ENCODE results near the gene SMPDL3B.
A peak's percentile ranks its signal among the peaks of the same experiment; 100 is the strongest.

Gene SMPDL3B, protein sequence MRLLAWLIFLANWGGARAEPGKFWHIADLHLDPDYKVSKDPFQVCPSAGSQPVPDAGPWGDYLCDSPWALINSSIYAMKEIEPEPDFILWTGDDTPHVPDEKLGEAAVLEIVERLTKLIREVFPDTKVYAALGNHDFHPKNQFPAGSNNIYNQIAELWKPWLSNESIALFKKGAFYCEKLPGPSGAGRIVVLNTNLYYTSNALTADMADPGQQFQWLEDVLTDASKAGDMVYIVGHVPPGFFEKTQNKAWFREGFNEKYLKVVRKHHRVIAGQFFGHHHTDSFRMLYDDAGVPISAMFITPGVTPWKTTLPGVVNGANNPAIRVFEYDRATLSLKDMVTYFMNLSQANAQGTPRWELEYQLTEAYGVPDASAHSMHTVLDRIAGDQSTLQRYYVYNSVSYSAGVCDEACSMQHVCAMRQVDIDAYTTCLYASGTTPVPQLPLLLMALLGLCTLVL

DNA sequence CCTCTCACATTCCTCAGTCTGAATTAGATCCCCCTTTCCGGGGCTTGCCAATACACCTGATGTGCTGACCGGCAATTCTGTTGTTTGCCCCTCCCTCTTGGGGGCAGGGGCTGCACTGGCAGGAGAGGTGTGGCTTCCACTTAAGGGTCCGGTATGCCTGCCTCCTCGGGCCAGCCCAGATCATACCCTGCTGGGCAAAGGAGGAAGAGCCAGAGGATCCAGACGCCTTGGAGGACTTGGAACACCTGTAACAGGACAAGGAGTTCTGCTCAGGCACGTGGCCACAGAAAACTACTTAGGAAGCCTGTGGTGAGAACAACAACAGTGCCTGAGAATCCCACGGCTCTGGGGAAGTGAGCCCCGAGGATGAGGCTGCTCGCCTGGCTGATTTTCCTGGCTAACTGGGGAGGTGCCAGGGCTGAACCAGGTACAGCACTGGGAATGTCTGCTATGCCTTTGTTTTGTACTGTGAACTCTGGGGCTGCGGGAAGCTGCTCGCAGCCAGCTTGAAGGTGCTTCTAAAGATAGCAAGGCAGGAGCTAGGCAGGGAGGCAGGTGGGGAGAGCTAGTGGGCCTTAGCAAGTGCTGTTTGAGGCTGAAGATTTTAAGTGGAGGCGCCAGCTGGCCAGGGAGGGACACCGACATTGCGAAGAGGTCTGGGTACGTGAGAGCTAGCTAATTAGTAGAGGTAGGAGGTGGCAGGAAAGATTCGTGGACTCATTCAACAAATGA, at the start of gene SMPDL3B:
TSS of gene SMPDL3B (plus strand) at position 183 of the 732 bp plus-strand sequence. CDS start at position 367, 184 bp downstream.
- Mint-ChIP-seq H3K27me3 (peaks cover 28% of the 10 kb centered on the region), H3K27ac (peak within 1 kb of the TSS; percentile 32 to 82)

DNA sequence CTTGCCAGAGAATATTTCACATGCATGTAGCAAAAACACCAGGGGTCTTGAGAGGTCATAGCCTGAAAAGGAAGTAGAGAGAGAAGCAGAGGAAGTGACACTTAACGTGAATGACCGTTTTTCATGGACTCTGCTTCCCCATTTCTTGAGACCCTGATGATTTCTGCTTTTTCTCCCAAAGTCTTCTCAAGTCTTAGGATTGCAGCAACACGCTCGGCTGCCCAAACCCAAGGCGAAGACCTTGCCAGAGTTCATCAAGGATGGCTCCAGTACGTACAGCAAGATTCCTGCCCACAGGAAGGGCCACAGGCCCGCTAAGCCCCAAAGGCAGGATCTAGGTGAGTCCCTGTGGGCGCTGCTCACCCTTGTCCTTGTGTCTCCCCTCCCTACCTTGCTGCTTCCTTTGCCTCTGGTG, 49.7 kb upstream of the SMPDL3B start:
- H3K4me1 Mint-ChIP-seq = peaks cover 47% of the 10 kb centered on the region
- no peak for ATAC-seq

More for the DNA sequence above, at the start of gene SMPDL3B:
- DNase-seq = peak in 1 of 2 donors; percentile 20
- ATAC-seq = peak; percentile 69
- Mint-ChIP-seq H3K4me1 (peaks cover 14% of the 10 kb centered on the region), H3K4me3 (peak within 1 kb of the TSS; percentile 70 to 81), H3K9me3 (no peaks in the 10 kb centered on the region)

DNA sequence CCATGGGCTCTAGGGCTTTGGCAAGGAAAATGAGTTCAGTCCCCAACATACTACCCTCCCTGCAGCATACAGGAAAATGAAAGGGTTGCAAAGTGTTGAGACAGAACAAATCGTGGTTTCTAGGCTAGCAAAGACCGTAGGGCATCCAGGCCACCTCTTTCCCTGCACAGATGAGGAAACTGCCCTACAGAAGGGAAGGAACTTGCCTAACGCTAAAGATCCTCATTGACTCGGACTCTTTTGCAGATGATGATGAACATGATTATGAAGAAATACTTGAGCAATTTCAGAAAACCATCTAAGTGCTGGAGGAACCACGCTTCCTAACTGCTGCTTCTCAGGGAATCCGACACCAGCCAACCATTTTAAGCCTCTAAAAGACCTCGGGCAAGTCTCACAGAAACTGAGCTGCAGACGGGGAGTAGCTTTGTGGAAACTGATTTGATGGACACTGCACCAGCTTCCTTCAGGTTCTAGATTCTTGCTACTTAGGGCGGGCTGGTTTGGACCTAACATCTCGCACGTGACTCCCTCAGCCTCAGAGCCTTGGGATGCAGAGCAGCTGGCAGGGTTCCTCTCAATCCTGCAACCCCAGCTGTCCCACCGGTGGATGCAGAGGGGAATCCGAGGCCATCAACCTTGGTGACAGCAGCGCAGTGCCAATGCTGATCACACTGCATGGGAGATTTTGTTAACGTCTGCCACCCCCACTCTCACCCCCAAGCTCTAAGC, 49.0 kb upstream of the SMPDL3B start:
- Mint-ChIP-seq H3K27ac (peak overlapping the region in 1 of 2 donors; percentile 20), H3K9me3 (no peaks in the 10 kb centered on the region), H3K4me3 (peak overlapping the region in 1 of 2 donors; percentile 59), H3K27me3 (no peaks in the 10 kb centered on the region), H3K4me1 (peaks cover 47% of the 10 kb centered on the region)
- DNase-seq (no peak), ATAC-seq (no peak)

More for the DNA sequence above, 49.7 kb upstream of the SMPDL3B start:
- Mint-ChIP-seq H3K27ac (peak overlapping the region in 1 of 2 donors; percentile 20), H3K27me3 (no peaks in the 10 kb centered on the region), H3K9me3 (no peaks in the 10 kb centered on the region), H3K4me3 (no peak overlapping the region)
- no peak for DNase-seq

DNA sequence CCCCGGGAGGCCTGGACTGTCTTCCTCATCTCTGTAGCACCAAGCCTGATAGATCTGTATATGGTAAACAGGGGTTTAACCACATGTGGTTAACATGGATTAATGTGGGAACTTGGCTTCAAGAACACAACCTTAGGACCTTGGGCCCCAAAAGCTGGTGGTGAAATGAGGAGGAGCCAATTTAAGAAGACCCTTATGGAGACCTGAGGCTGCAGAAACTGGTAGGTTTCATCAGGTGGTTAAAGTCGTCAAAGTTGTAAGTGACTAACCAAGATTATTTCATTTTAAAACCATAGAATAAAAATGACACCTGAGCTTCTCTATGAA, 48.5 kb upstream of the SMPDL3B start:
- ATAC-seq = peak; percentile 58
- Mint-ChIP-seq H3K9me3 (no peaks in the 10 kb centered on the region), H3K27me3 (no peaks in the 10 kb centered on the region), H3K4me1 (peaks cover 47% of the 10 kb centered on the region), H3K4me3 (peak overlapping the region; percentile 59 to 61), H3K27ac (peak overlapping the region in 1 of 2 donors; percentile 28)
- peak in 1 of 2 donors; percentile 37 for DNase-seq

DNA sequence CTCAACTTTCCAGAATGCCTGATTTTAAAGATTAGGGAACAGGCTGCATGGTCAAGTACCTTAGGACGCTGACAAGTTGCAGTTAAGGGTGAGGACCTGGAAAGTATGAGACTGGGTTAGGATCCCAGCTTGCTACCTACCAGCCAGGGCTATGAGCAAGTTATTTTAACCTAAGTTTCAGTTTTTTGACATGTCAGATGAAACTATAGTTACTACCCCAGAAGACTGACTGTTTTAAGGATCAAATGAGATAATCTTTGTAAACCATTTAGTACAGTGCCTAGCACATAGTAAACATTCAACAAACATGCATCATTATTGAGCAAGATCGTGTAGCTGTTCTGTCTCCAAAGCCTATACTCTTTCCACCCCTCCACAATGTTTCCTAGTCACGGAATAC, 48.1 kb upstream of the SMPDL3B start:
- Mint-ChIP-seq H3K27ac (peak overlapping the region in 1 of 2 donors; percentile 28), H3K4me3 (peak overlapping the region; percentile 59 to 61), H3K9me3 (no peaks in the 10 kb centered on the region), H3K27me3 (no peaks in the 10 kb centered on the region), H3K4me1 (peaks cover 50% of the 10 kb centered on the region)
- ATAC-seq (peak; percentile 29), DNase-seq (no peak)

DNA sequence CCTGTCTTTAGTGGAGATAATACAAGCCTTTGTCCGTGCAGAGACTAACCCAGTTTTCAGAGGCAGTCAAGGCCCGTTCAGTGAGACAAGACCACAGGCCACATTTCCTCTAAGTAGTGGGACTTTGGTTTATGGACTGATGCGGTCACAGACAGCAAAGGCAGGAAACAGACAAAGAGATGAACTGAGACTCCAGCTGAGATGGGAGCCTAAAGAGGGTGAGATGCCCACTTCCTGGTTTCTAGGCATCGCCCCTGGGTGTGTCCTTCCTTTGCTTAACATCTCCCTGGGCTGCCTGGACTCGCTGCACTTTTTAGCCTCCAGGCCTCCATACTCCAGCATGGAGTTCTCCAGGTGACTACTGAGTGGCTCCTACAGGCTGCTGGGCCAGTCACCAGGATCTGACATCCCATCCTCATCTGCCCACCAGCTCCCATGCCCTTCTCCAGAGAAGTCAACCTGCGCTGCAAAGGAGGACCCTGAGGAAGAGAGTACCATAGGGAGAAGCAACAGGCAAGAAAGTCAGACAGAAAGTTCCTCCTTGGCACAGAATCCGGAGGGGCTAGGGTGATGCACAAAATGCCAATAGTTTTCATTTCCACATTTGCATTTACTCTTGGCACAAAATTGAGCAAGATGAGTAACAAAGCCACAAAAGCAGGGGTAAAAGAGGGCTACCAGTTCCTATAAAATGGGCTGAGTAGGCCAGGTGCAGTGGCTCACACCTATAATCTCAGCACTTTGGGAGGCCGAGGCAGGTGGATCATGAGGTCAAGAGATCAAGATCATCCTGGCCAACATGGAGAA, 47.4 kb upstream of the SMPDL3B start:
- H3K4me1 Mint-ChIP-seq = peaks cover 57% of the 10 kb centered on the region
- H3K27ac Mint-ChIP-seq = peak overlapping the region; percentile 28 to 89
- peak; percentile 80 for ATAC-seq
- H3K9me3 Mint-ChIP-seq = no peaks in the 10 kb centered on the region
- H3K4me3 Mint-ChIP-seq = peak overlapping the region; percentile 59 to 61
- DNase-seq = peak in 1 of 2 donors; percentile 61
- H3K27me3 Mint-ChIP-seq = no peaks in the 10 kb centered on the region

DNA sequence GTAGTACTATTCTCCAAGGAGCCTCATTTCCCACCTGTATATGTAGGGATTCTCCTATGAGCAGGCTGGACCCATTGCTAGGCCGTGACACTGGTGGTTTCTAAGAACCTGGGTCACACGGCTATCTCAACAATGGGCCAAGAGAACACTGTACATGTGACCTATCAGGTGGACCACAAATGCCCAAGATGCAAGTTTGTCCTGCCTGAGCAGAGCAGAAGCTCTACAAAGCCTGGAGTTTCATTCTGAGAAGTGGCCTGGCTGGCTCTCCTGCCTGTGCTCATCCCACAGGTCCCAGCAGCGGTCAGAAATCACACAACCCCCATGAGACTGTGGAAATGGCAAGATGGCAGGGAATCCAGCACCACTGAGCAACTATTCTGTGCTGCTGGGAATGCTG, 45.3 kb upstream of the SMPDL3B start:
- peaks cover 48% of the 10 kb centered on the region for H3K4me1 Mint-ChIP-seq
- no peak for ATAC-seq

DNA sequence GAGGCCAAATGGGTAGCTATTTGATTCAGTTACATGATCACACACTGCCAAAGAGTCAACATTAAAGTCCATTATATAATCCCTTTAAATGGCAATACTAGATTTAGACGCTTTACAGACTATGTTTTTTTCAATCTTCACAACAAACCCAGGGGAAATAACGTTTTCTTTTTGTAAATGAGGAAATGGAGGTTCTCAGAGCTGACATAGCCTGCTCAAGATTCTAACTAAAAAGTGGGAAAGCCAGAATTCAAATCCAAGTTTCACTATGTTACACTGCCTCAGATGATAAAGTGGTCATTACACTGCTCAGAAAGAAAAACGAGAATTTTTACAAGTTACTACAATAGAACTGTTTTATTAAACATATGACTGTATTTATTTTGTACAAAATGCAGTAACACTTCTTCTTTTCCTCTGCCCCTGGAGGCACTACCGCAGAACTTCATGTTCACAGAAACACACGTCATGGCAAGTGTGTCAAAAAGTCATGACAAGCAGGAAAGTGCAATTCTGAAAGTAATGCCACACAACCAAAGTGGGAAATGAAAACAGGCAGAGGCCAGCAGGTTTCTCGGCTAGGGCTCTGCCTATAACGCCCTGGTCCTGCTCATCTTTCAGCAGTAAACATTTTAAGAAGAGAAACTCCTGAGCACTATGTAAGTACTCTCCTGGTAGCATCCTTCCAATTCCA, 43.5 kb upstream of the SMPDL3B start:
- DNase-seq (peak in 1 of 2 donors; percentile 51), ATAC-seq (peak; percentile 68)
- peak overlapping the region in 1 of 2 donors; percentile 49 for H3K4me3 Mint-ChIP-seq
- no peaks in the 10 kb centered on the region for H3K9me3 Mint-ChIP-seq
- peak overlapping the region in 1 of 2 donors; percentile 85 for H3K27ac Mint-ChIP-seq
- H3K27me3 Mint-ChIP-seq = no peaks in the 10 kb centered on the region
- peaks cover 29% of the 10 kb centered on the region for H3K4me1 Mint-ChIP-seq

More for the DNA sequence above, 45.3 kb upstream of the SMPDL3B start:
- H3K27ac Mint-ChIP-seq = no peak overlapping the region
- no peaks in the 10 kb centered on the region for H3K9me3 Mint-ChIP-seq
- no peaks in the 10 kb centered on the region for H3K27me3 Mint-ChIP-seq
- H3K4me3 Mint-ChIP-seq = no peak overlapping the region
- no peak for DNase-seq

DNA sequence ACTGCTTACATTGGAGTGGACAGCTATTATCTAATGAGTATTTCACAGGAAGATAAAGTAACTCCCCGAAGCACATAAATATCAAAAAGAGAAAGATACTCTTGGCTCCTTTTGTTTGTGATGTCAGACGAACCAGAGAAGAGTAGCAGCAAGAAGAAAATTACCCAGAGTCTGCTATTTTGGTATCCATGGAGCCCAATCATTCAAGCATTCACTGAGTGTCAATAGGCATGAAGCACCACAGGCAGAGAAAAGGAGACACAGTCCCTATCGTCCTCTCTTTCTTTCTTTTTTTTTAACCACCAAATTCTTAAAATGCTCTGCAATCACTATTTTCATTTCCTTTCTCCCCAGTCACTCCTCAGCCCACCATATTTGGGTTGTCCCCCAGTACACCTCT, 40.3 kb upstream of the SMPDL3B start:
- Mint-ChIP-seq H3K9me3 (no peaks in the 10 kb centered on the region), H3K4me3 (no peak overlapping the region), H3K27ac (peak overlapping the region in 1 of 2 donors; percentile 84), H3K27me3 (no peaks in the 10 kb centered on the region), H3K4me1 (peaks cover 13% of the 10 kb centered on the region)
- ATAC-seq (no peak), DNase-seq (no peak)

DNA sequence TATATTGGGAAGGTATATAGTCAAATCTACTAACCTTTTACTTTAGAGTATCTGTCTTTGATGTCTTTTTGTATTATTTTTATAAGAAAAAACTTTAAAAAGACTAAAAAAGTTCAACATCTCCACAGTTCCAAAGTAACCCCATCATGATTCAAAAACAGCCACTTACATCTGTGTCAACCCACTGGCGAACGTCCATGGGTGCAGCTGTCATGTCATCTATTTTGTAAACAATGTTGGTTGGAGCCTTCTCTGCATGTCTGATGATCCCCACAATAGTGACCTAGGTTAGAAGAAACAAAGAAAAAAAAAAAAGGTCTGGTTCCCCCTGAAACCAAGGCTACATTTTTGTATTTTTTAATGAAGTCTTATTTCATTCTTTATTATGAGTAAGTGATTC, 28.0 kb upstream of the SMPDL3B start:
- H3K27me3 Mint-ChIP-seq = no peaks in the 10 kb centered on the region
- H3K27ac Mint-ChIP-seq = no peak overlapping the region
- DNase-seq = no peak
- H3K4me1 Mint-ChIP-seq = peaks cover 2% of the 10 kb centered on the region
- H3K9me3 Mint-ChIP-seq = no peaks in the 10 kb centered on the region
- no peak overlapping the region for H3K4me3 Mint-ChIP-seq
- ATAC-seq = no peak

DNA sequence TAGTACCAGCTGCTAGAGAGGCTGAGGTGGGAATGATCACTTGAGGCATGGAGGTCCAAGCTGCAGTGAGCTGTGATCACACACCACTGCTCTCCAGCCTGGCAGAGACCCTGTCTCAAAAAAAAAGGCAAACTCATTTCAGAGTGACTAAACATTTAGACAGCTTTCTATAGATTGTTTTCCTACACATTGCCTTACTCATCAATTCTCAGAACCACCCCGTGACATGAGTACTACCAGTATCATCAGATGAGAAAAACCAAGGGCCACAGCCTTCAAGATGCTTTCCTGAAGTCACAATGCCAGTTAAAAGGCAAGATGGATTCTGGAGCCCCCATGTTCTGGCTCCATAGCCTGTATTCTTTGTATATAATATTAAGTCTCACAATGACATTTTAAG, 22.4 kb upstream of the SMPDL3B start:
- H3K4me3 Mint-ChIP-seq = peak overlapping the region in 1 of 2 donors; percentile 98
- H3K9me3 Mint-ChIP-seq = peaks cover 4 to 6% of the 10 kb centered on the region in 2 donors
- H3K27me3 Mint-ChIP-seq = no peaks in the 10 kb centered on the region
- peak overlapping the region in 1 of 2 donors; percentile 19 for H3K27ac Mint-ChIP-seq
- peaks cover 28% of the 10 kb centered on the region for H3K4me1 Mint-ChIP-seq
- no peak for ATAC-seq
- DNase-seq = no peak

DNA sequence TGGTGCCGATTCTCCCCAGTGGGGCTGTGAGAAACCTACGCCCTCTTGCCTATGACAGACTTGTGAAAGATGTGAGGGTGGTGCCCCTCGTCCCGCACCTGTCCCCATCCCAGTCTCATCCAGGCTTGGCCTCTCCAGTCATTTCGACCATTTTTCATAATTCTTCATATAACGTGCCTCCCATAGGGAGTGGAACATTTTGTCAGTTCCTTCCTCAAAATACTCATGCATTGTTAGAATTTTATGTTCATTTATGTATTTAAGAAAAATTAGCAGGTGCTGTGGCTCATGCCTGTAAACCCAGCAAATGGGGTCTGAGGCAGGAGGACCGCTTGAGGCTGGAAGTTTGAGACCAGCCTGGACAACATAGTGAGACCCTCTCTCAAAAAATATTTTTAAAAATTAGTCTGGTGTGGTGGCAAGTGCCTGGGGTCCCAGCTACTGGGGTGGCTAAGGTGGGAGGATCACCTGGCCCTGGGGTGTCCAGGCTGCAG, 19.7 kb upstream of the SMPDL3B start:
- ATAC-seq (peak; percentile 1), DNase-seq (peak in 1 of 2 donors; percentile 6)
- Mint-ChIP-seq H3K4me1 (peaks cover 28% of the 10 kb centered on the region), H3K27me3 (no peaks in the 10 kb centered on the region), H3K4me3 (peak overlapping the region; percentile 98 to 100), H3K27ac (peak overlapping the region; percentile 100), H3K9me3 (peaks cover 4 to 6% of the 10 kb centered on the region in 2 donors)

DNA sequence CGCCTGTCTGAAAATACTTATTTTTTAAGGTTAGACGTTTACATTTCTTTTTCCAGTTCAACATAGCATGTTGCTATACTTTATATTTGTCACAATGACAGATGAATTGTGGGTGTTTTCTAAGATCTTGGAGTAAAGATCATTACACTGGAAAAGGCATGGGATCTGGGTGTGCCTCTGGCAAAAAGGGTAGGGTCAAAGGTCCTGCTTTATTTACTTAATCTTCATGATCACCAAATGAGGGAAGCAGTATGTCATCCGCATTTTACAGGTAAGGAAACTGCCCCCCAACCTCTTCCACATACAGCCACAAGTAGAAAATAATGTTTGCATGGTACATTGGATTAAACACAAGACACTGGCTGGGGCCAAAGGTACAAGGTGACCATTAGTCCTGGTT, 12.5 kb upstream of the SMPDL3B start:
- no peak overlapping the region for H3K27ac Mint-ChIP-seq
- DNase-seq = no peak
- ATAC-seq = no peak
- H3K9me3 Mint-ChIP-seq = no peaks in the 10 kb centered on the region
- no peak overlapping the region for H3K4me3 Mint-ChIP-seq
- H3K27me3 Mint-ChIP-seq = no peaks in the 10 kb centered on the region
- no peaks in the 10 kb centered on the region for H3K4me1 Mint-ChIP-seq
